ENCODE measurements around the gene PRKRA. TPM values are rescaled to one million over a fixed set of nuclear protein-coding genes. Genes with fewer than 3 reads are reported as not detected.
A peak's percentile ranks its signal among the peaks of the same experiment; 100 is the strongest.
"Not testable (repeated sequence)": the region's sequence is repeated elsewhere in the genome, so short reads cannot be mapped to it uniquely, and the experiment has no call there.

Gene PRKRA
- total RNA-seq, 2 donors from 2014 or later, result 59.8 to 67.7 TPM

- Histone ChIP-seq H3K4me3 (no peak overlapping the region), H3K4me1 (replicated peaks) (no peaks in the 10 kb centered on the region), H3K36me3 (no peaks in the 10 kb centered on the region), H3K27ac (no peak overlapping the region), H3K9me3 (no peaks in the 10 kb centered on the region), H3K27me3 (replicated peaks; ENCODE audit: insufficient read depth) (no peaks in the 10 kb centered on the region)
- intact Hi-C loops (cut with DNase I), result no loop called here
- TF ChIP-seq, protein P1, sequence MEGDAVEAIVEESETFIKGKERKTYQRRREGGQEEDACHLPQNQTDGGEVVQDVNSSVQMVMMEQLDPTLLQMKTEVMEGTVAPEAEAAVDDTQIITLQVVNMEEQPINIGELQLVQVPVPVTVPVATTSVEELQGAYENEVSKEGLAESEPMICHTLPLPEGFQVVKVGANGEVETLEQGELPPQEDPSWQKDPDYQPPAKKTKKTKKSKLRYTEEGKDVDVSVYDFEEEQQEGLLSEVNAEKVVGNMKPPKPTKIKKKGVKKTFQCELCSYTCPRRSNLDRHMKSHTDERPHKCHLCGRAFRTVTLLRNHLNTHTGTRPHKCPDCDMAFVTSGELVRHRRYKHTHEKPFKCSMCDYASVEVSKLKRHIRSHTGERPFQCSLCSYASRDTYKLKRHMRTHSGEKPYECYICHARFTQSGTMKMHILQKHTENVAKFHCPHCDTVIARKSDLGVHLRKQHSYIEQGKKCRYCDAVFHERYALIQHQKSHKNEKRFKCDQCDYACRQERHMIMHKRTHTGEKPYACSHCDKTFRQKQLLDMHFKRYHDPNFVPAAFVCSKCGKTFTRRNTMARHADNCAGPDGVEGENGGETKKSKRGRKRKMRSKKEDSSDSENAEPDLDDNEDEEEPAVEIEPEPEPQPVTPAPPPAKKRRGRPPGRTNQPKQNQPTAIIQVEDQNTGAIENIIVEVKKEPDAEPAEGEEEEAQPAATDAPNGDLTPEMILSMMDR (IDR thresholded peaks at IDR 0.05), result no peak
- TF ChIP-seq POLR2AphosphoS5 (IDR thresholded peaks at IDR 0.05) (no peak), POLR2A (IDR thresholded peaks at IDR 0.05) (no peak)
- DNase-seq (ENCODE audit: low spot score), result no peak
- 99% methylated on average over 4 of the region's 4 CpGs for WGBS
Measured at GRCh38 chr2:178425255-178425827, 25.6 kb downstream of the PRKRA start.

GRCh38 chr2:178423746-178424145, 27.2 kb downstream of the PRKRA start:
- WGBS, result 92% methylated on average over 5 of the region's 5 CpGs
- H3K36me3 ChIP-seq; H3K4me1 ChIP-seq (replicated peaks); H3K4me3 ChIP-seq; H3K27ac ChIP-seq; intact Hi-C loops (cut with DNase I); H3K9me3 ChIP-seq; H3K27me3 ChIP-seq (replicated peaks; ENCODE audit: insufficient read depth); DNase-seq (ENCODE audit: low spot score): not testable (repeated sequence)

GRCh38 chr2:178422097-178422496, 28.9 kb downstream of the PRKRA start:
- Histone ChIP-seq H3K9me3 (no peaks in the 10 kb centered on the region), H3K4me1 (replicated peaks) (peaks cover 2% of the 10 kb centered on the region), H3K4me3 (no peak overlapping the region), H3K27ac (no peak overlapping the region), H3K27me3 (replicated peaks; ENCODE audit: insufficient read depth) (no peaks in the 10 kb centered on the region), H3K36me3 (no peaks in the 10 kb centered on the region)
- no peak for DNase-seq (ENCODE audit: low spot score)
- intact Hi-C loops (cut with DNase I), result no loop called here
- no peak for TF ChIP-seq POLR2A (IDR thresholded peaks at IDR 0.05)
- TF ChIP-seq, protein P1 (IDR thresholded peaks at IDR 0.05), result no peak
- TF ChIP-seq POLR2AphosphoS5 (IDR thresholded peaks at IDR 0.05), result no peak
- WGBS, result 93% methylated on average over 3 of the region's 3 CpGs

- 17% methylated on average over 1 of the region's 1 CpG for WGBS
- Histone ChIP-seq H3K9me3 (no peaks in the 10 kb centered on the region), H3K27ac (no peak overlapping the region), H3K27me3 (replicated peaks; ENCODE audit: insufficient read depth) (no peaks in the 10 kb centered on the region), H3K4me3 (no peak overlapping the region), H3K4me1 (replicated peaks) (peaks cover 2% of the 10 kb centered on the region), H3K36me3 (no peaks in the 10 kb centered on the region)
- no peak for DNase-seq (ENCODE audit: low spot score)
- intact Hi-C loops (cut with DNase I), result no loop called here
- TF ChIP-seq, protein P1 (IDR thresholded peaks at IDR 0.05), result no peak
- TF ChIP-seq POLR2A (IDR thresholded peaks at IDR 0.05) (no peak), POLR2AphosphoS5 (IDR thresholded peaks at IDR 0.05) (no peak)
Measured at GRCh38 chr2:178420463-178420999, 30.4 kb downstream of the PRKRA start.

DNA sequence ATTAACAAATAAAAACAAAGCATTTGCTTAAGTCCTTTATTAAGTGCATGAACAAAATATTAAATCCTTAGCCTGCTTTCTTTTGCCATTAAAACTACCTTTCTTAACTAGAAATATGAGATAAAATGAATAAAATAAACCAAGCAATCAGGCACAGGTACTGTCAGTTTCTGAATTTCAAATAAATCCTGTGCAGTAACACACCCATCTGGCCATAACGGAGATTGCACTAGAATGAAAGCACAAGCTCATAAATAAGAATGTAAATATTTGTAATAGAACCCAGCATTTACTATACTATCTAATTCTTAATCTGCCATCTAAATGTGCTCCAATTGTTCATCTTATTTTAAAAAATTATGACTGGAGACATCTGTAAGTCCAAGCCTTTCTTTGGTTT, 31.9 kb downstream of the PRKRA start:
- peak; percentile 35 for DNase-seq (ENCODE audit: low spot score)
- 22% methylated on average over 1 of the region's 1 CpG for WGBS
- Histone ChIP-seq H3K9me3 (no peaks in the 10 kb centered on the region), H3K4me1 (replicated peaks) (peaks cover 2% of the 10 kb centered on the region), H3K36me3 (no peaks in the 10 kb centered on the region), H3K27ac (no peak overlapping the region), H3K27me3 (replicated peaks; ENCODE audit: insufficient read depth) (no peaks in the 10 kb centered on the region), H3K4me3 (no peak overlapping the region)
- intact Hi-C loops (cut with DNase I), result loop anchor here (5.0 to 10.0 kb wide), 2 partner anchors 224 to 287 kb away; partner anchors contain the start of gene OSBPL6
- no peak for TF ChIP-seq POLR2A (IDR thresholded peaks at IDR 0.05)
- TF ChIP-seq, protein P1 (IDR thresholded peaks at IDR 0.05), result peak in 3 of 4 experiments; percentile 34 to 64 (median 52)
- peak; percentile 48 for TF ChIP-seq POLR2AphosphoS5 (IDR thresholded peaks at IDR 0.05)
